Measurements from ENCODE around the gene NDST4.

Gene NDST4

DNA sequence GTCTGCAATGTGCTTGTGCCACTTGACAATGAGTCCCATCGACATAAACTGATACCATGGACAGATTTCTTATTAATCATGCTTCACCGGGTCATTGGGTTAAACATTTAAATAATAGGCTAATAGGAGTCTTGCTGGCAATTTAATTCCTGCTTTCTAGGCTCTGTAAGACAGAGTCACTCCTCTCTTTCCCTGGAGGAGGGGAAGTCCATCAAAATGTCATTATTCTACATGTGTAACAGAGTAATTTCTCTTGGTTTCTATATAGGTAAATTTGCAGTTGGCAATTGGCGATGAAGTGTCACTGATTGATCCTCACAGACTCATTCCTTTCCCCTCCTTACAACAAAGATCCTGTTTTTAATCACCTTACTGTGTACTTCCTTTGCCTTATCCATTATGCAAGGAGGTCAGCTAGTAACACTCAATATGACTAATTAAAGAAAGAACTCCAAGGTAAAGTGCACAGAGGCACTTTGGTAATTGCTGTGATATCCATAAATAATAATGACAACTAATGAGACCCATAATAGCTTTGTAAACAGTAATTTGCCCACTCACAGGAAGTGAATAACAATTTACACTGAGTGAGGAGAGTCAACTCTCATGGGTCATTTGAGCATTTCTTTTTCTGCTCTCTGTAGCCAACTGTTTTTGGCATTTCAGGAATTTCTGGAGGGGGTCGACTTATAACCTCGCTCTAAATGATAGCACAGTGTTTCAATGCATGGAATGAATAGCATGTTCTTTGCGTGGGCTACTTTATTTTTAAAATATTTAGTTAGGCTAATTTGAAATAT, 330.8 kb downstream of the NDST4 start:
- no peak for DNase-seq

DNA sequence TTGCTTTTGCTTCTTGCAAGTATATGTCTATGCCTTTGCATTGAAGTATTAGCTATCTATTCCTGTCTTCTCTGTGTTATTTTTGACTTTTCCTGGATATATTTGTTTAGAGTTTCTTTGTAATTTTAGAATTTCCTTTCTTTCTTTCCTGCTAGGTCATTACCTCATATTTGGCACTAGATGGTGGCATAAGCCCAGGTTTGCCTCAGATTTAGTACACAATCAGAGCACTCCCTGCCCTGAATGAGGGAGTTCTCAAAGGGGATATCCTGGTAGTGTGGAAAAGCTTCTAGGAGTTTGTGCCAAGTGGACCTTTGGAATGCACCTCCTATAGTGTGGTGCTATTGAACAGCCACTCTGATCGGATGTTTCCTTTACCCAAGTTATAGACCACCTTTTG, 333.2 kb downstream of the NDST4 start:
- DNase-seq: no peak

All from stimulated activated CD4-positive, alpha-beta T cell treated with anti-CD3 and anti-CD28 coated beads, Interleukin-4, amount 100 ng/mL, for 1 hour (primary cell).